Measurements from ENCODE around the gene PLD4. TPM values are rescaled to one million over a fixed set of nuclear protein-coding genes. Genes with fewer than 3 reads are reported as not detected.
"Not testable (repeated sequence)": the region's sequence is repeated elsewhere in the genome, so short reads cannot be mapped to it uniquely, and the experiment has no call there.

Gene PLD4
- polyA plus RNA-seq, 4 donors, result 0.42 to 12.4 (median 1.4) TPM; not detected in 1

- H3K36me3 ChIP-seq (ENCODE audit: control insufficient read depth in 3 of 3, insufficient read depth in 2 of 3, low read depth in 1 of 3, low read length in 3 of 3); H3K4me1 ChIP-seq (ENCODE audit: control insufficient read depth in 3 of 3, insufficient read depth in 2 of 3, low read depth in 1 of 3, low read length in 2 of 3); H3K27ac ChIP-seq (ENCODE audit: low read depth in 1 of 3, low read length in 2 of 3); H3K27me3 ChIP-seq (ENCODE audit: control insufficient read depth in 3 of 3, insufficient read depth in 3 of 3, low read length in 3 of 3); FAIRE-seq; DNase-seq; H3K4me3 ChIP-seq (ENCODE audit: low read depth in 1 of 3, low read length in 3 of 3); H3K9me3 ChIP-seq (ENCODE audit: control insufficient read depth in 2 of 2, insufficient read depth in 1 of 2, low read depth in 1 of 2, low read length in 1 of 2): not testable (repeated sequence)
- WGBS, 3 donors, result 70 to 93% (median 88%) methylated on average over 6 to 15 of the region's 15 CpGs
These were observed 26.0 kb downstream of the PLD4 start for GRCh38 chr14:104950701-104951100.

GRCh38 chr14:104951863-104952657, 27.4 kb downstream of the PLD4 start:
- not testable (repeated sequence) for H3K9me3 ChIP-seq (ENCODE audit: control insufficient read depth in 2 of 2, insufficient read depth in 1 of 2, low read depth in 1 of 2, low read length in 1 of 2); FAIRE-seq; H3K4me1 ChIP-seq (ENCODE audit: control insufficient read depth in 3 of 3, insufficient read depth in 2 of 3, low read depth in 1 of 3, low read length in 2 of 3); DNase-seq; H3K36me3 ChIP-seq (ENCODE audit: control insufficient read depth in 3 of 3, insufficient read depth in 2 of 3, low read depth in 1 of 3, low read length in 3 of 3); H3K27me3 ChIP-seq (ENCODE audit: control insufficient read depth in 3 of 3, insufficient read depth in 3 of 3, low read length in 3 of 3); H3K27ac ChIP-seq (ENCODE audit: low read depth in 1 of 3, low read length in 2 of 3); H3K4me3 ChIP-seq (ENCODE audit: low read depth in 1 of 3, low read length in 3 of 3)
- 82 to 90% (median 89%) methylated on average over 22 to 28 of the region's 28 CpGs for WGBS, 3 donors

DNA sequence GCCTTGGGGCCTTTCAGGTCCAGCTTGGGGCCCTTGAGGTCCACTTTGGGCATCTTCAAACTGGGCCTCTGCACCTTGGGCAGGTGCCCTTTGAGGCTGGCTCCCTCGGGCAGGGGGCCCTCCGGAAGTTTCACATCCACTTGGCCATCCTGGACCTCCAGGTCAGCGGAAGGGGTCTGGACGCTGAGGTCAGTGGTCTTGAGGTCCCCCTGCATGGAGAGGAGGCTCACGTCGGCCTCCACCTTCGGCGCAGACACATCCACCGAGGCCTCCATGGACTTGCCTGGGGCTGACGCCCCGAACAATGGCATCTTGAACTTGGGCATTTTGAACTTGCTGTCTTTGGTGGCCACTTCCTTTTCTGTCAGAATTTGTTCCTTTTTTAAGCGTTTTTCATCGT, 28.4 kb downstream of the PLD4 start:
- Histone ChIP-seq H3K27me3 (ENCODE audit: control insufficient read depth in 3 of 3, insufficient read depth in 3 of 3, low read length in 3 of 3) (peaks cover 0 to 4% (median 0%) of the 10 kb centered on the region in 3 donors), H3K27ac (ENCODE audit: low read depth in 1 of 3, low read length in 2 of 3) (no peak overlapping the region), H3K36me3 (ENCODE audit: control insufficient read depth in 3 of 3, insufficient read depth in 2 of 3, low read depth in 1 of 3, low read length in 3 of 3) (no peaks in the 10 kb centered on the region), H3K9me3 (ENCODE audit: control insufficient read depth in 2 of 2, insufficient read depth in 1 of 2, low read depth in 1 of 2, low read length in 1 of 2) (no peaks in the 10 kb centered on the region), H3K4me1 (ENCODE audit: control insufficient read depth in 3 of 3, insufficient read depth in 2 of 3, low read depth in 1 of 3, low read length in 2 of 3) (no peaks in the 10 kb centered on the region), H3K4me3 (ENCODE audit: low read depth in 1 of 3, low read length in 3 of 3) (no peak overlapping the region)
- DNase-seq (no peak), FAIRE-seq (no peak)
- WGBS, 3 donors, result 86 to 90% (median 89%) methylated on average over 13 of the region's 13 CpGs

DNA sequence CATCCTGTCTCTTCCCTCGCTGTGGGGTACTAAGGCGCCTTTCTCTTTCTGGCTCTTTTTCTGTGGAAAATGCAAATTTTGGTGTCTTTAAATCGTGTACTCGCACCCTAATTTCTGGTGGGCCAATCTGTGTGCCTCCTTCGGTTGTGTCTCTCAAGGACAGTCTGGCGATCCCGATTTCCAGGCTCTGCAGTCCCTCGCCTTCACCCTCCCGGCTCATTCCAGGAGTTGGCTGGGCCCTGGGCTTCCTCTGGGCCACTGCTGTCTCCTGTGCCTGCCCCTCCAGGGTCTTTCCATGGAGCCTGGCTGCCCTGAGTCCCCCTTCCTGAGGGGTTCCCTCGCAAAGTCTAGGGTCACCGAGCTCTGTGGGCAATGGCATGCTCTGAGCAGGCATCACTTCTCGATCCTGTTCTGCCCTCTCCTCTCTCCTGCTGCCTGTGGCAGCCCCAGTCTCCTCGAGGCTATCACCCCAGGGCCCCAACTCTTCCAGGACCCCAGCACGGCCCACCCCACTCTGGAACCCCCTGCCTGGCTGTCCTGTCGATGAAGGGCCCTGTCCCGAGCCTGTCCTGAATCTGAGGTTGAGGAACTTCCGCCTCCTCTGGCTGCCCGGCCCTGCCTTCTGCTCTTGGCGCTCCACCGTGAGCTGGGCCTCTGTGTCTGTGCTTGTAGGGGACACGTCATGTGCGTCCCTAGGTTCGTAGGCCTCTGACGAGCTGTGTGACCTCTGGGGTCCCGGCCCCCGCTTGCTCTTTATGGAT, 29.4 kb downstream of the PLD4 start:
- H3K36me3 ChIP-seq (ENCODE audit: control insufficient read depth in 3 of 3, insufficient read depth in 2 of 3, low read depth in 1 of 3, low read length in 3 of 3), result no peaks in the 10 kb centered on the region
- peaks cover 0 to 4% (median 0%) of the 10 kb centered on the region in 3 donors for H3K27me3 ChIP-seq (ENCODE audit: control insufficient read depth in 3 of 3, insufficient read depth in 3 of 3, low read length in 3 of 3)
- DNase-seq (no peak), FAIRE-seq (no peak)
- WGBS, 3 donors, result 79 to 87% (median 83%) methylated on average over 26 of the region's 26 CpGs
- H3K4me3 ChIP-seq (ENCODE audit: low read depth in 1 of 3, low read length in 3 of 3), result no peak overlapping the region
- no peak overlapping the region for H3K27ac ChIP-seq (ENCODE audit: low read depth in 1 of 3, low read length in 2 of 3)
- no peaks in the 10 kb centered on the region for H3K4me1 ChIP-seq (ENCODE audit: control insufficient read depth in 3 of 3, insufficient read depth in 2 of 3, low read depth in 1 of 3, low read length in 2 of 3)
- no peaks in the 10 kb centered on the region for H3K9me3 ChIP-seq (ENCODE audit: control insufficient read depth in 2 of 2, insufficient read depth in 1 of 2, low read depth in 1 of 2, low read length in 1 of 2)

GRCh38 chr14:104954746-104955395, 30.2 kb downstream of the PLD4 start:
- 65 to 78% (median 69%) methylated on average over 13 of the region's 13 CpGs for WGBS, 3 donors
- H3K27me3 ChIP-seq (ENCODE audit: control insufficient read depth in 3 of 3, insufficient read depth in 3 of 3, low read length in 3 of 3), result peaks cover 0 to 4% (median 0%) of the 10 kb centered on the region in 3 donors
- H3K36me3 ChIP-seq (ENCODE audit: control insufficient read depth in 3 of 3, insufficient read depth in 2 of 3, low read depth in 1 of 3, low read length in 3 of 3), result no peaks in the 10 kb centered on the region
- H3K4me3 ChIP-seq (ENCODE audit: low read depth in 1 of 3, low read length in 3 of 3), result no peak overlapping the region
- no peaks in the 10 kb centered on the region for H3K4me1 ChIP-seq (ENCODE audit: control insufficient read depth in 3 of 3, insufficient read depth in 2 of 3, low read depth in 1 of 3, low read length in 2 of 3)
- no peaks in the 10 kb centered on the region for H3K9me3 ChIP-seq (ENCODE audit: control insufficient read depth in 2 of 2, insufficient read depth in 1 of 2, low read depth in 1 of 2, low read length in 1 of 2)
- H3K27ac ChIP-seq (ENCODE audit: low read depth in 1 of 3, low read length in 2 of 3), result no peak overlapping the region
- FAIRE-seq, result no peak
- DNase-seq, result no peak

DNA sequence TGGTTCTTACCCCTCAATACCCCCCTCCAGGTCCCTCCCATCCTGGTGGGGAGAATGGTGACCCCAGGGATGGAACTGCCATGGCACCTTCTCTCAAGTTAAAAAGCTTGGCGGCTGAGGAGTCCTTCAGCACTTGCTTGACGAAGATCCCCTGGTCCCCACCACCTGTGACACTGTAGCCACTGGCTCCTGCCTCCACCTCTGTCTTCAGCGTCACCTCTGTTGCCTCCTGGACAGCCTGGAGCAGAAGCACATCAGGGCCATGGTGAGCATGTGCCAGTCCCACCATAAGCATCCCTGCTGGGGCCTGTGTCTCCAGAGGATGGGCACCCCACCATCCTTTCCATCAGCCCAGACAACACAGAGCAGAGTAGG, 30.7 kb downstream of the PLD4 start:
- Histone ChIP-seq H3K27ac (ENCODE audit: low read depth in 1 of 3, low read length in 2 of 3) (no peak overlapping the region), H3K27me3 (ENCODE audit: control insufficient read depth in 3 of 3, insufficient read depth in 3 of 3, low read length in 3 of 3) (peaks cover 0 to 4% (median 0%) of the 10 kb centered on the region in 3 donors), H3K9me3 (ENCODE audit: control insufficient read depth in 2 of 2, insufficient read depth in 1 of 2, low read depth in 1 of 2, low read length in 1 of 2) (no peaks in the 10 kb centered on the region), H3K4me3 (ENCODE audit: low read depth in 1 of 3, low read length in 3 of 3) (no peak overlapping the region), H3K36me3 (ENCODE audit: control insufficient read depth in 3 of 3, insufficient read depth in 2 of 3, low read depth in 1 of 3, low read length in 3 of 3) (no peaks in the 10 kb centered on the region), H3K4me1 (ENCODE audit: control insufficient read depth in 3 of 3, insufficient read depth in 2 of 3, low read depth in 1 of 3, low read length in 2 of 3) (no peaks in the 10 kb centered on the region)
- FAIRE-seq, result no peak
- 83 to 93% (median 93%) methylated on average over 3 of the region's 3 CpGs for WGBS, 3 donors
- no peak for DNase-seq

DNA sequence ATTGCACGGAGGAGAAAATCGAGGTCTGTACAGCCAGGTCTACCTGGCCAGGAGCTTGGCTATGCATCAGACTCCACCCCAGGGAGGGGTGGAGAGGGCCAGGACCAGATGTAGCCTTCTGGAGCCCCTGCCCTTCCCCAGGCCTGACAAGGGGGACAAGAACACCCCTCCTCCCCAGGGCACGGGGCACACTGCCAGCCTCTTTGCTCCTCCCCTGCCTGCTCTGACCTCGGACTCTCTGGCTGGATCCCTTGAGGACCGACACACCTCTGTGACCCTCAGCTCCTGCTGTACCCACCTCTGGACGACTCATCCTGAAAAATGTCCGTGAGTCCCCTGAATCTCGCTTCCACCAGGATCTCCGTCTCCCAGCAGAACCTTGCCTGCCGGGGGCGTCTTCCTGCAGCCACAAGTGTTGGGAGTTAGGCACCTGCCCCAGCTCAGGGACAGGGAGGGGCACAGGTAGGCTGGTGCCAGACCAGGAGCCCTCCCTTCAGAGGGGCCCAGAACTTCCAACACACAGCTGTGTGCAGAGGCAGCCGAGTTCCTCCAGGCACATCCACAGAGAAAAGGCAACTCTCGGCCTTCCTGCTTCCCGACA, 31.7 kb downstream of the PLD4 start:
- no peak for FAIRE-seq
- 59 to 81% (median 67%) methylated on average over 14 of the region's 14 CpGs for WGBS, 3 donors
- no peaks in the 10 kb centered on the region for H3K36me3 ChIP-seq (ENCODE audit: control insufficient read depth in 3 of 3, insufficient read depth in 2 of 3, low read depth in 1 of 3, low read length in 3 of 3)
- no peak for DNase-seq
- H3K4me1 ChIP-seq (ENCODE audit: control insufficient read depth in 3 of 3, insufficient read depth in 2 of 3, low read depth in 1 of 3, low read length in 2 of 3), result no peaks in the 10 kb centered on the region
- no peak overlapping the region for H3K4me3 ChIP-seq (ENCODE audit: low read depth in 1 of 3, low read length in 3 of 3)
- H3K27me3 ChIP-seq (ENCODE audit: control insufficient read depth in 3 of 3, insufficient read depth in 3 of 3, low read length in 3 of 3), result peaks cover 0 to 4% (median 0%) of the 10 kb centered on the region in 3 donors
- no peak overlapping the region for H3K27ac ChIP-seq (ENCODE audit: low read depth in 1 of 3, low read length in 2 of 3)
- H3K9me3 ChIP-seq (ENCODE audit: control insufficient read depth in 2 of 2, insufficient read depth in 1 of 2, low read depth in 1 of 2, low read length in 1 of 2), result no peaks in the 10 kb centered on the region

Measured in small intestine (tissue), 7 donors.